GM18498 (cell line): ENCODE measurements around the gene JAKMIP1.

Experiments used
- ATAC-seq: cut with Tn5 transposase; IDR thresholded peaks from one replicate; pipeline ENCODE4 v1.9.1; 2021; ENCODE audit warnings: mild to moderate bottlenecking, moderate library complexity; ENCODE audit not compliant: unreplicated experiment

Gene JAKMIP1

GRCh38 chr4:6204871-6205566, 4.7 kb upstream of the JAKMIP1 start:
- ATAC-seq, result no peak

- no peak for ATAC-seq
These were observed 3.7 kb upstream of the JAKMIP1 start for GRCh38 chr4:6204098-6204497.

- ATAC-seq, result no peak
These were observed 1.3 kb upstream of the JAKMIP1 start for GRCh38 chr4:6201580-6202091.

GRCh38 chr4:6200922-6201362, 593 bp upstream of the JAKMIP1 start:
- peak; percentile 10 for ATAC-seq

GRCh38 chr4:6199422-6199921, 877 bp downstream of the JAKMIP1 start:
- no peak for ATAC-seq

- no peak for ATAC-seq
These were observed 1.5 kb downstream of the JAKMIP1 start for GRCh38 chr4:6198768-6199421.

- ATAC-seq, result no peak
These were observed 2.1 kb downstream of the JAKMIP1 start for GRCh38 chr4:6198278-6198677.

- ATAC-seq, result no peak
These were observed 2.7 kb downstream of the JAKMIP1 start for GRCh38 chr4:6197433-6198174.

- ATAC-seq, result no peak
These were observed 3.5 kb downstream of the JAKMIP1 start for GRCh38 chr4:6196871-6197270.

GRCh38 chr4:6196324-6196723, 4.0 kb downstream of the JAKMIP1 start:
- no peak for ATAC-seq

GRCh38 chr4:6195602-6196319, 4.6 kb downstream of the JAKMIP1 start:
- no peak for ATAC-seq

- no peak for ATAC-seq
These were observed 5.7 kb downstream of the JAKMIP1 start for GRCh38 chr4:6194458-6195195.

GRCh38 chr4:6193399-6193798, 7.0 kb downstream of the JAKMIP1 start:
- ATAC-seq, result no peak

- no peak for ATAC-seq
These were observed 8.1 kb downstream of the JAKMIP1 start for GRCh38 chr4:6192245-6192644.

- ATAC-seq, result no peak
These were observed 8.8 kb downstream of the JAKMIP1 start for GRCh38 chr4:6191448-6192130.

GRCh38 chr4:6190486-6190885, 9.9 kb downstream of the JAKMIP1 start:
- no peak for ATAC-seq

- ATAC-seq, result no peak
These were observed 10.8 kb downstream of the JAKMIP1 start for GRCh38 chr4:6189511-6189910.

- no peak for ATAC-seq
These were observed 11.6 kb downstream of the JAKMIP1 start for GRCh38 chr4:6188687-6189305.

GRCh38 chr4:6184169-6184568, 16.2 kb downstream of the JAKMIP1 start:
- no peak for ATAC-seq
